Nephron progenitor cell (in vitro differentiated cells): ENCODE measurements around the gene P2RY2.

Source experiments
- DNase-seq: peaks from one replicate; pipeline ENCODE4 v3.0.0; 2021
- H3K27ac Mint-ChIP-seq: 2 replicates; pipeline ENCODE4 v1.8.0; 2021; ENCODE audit warnings: mild to moderate bottlenecking, moderate library complexity, mixed read lengths
- H3K27me3 Mint-ChIP-seq: 2 replicates; pipeline ENCODE4 v1.8.0; 2021; ENCODE audit warnings: mild to moderate bottlenecking, low read depth, mixed read lengths; ENCODE audit not compliant: poor library complexity
- H3K36me3 Mint-ChIP-seq: 2 replicates; pipeline ENCODE4 v1.8.0; 2021; ENCODE audit warnings: low read depth, mixed read lengths
- H3K4me1 Mint-ChIP-seq: 2 replicates; pipeline ENCODE4 v1.8.0; 2021; ENCODE audit warnings: mixed read lengths
- H3K4me3 Mint-ChIP-seq: 2 replicates; pipeline ENCODE4 v1.8.0; 2021; ENCODE audit warnings: mild to moderate bottlenecking, moderate library complexity, mixed read lengths
- H3K9me3 Mint-ChIP-seq: 2 replicates; pipeline ENCODE4 v1.8.0; 2021; ENCODE audit warnings: mild to moderate bottlenecking, moderate library complexity, mixed read lengths
- TF ChIP-seq, protein P1 (sequence below): fragments of 200-600 bp; sonication (generic); IDR thresholded peaks from 2 replicates; pipeline ENCODE4 v1.5.0; 2021; ENCODE audit warnings: antibody characterized with exemption

P2RY2 gene

DNA sequence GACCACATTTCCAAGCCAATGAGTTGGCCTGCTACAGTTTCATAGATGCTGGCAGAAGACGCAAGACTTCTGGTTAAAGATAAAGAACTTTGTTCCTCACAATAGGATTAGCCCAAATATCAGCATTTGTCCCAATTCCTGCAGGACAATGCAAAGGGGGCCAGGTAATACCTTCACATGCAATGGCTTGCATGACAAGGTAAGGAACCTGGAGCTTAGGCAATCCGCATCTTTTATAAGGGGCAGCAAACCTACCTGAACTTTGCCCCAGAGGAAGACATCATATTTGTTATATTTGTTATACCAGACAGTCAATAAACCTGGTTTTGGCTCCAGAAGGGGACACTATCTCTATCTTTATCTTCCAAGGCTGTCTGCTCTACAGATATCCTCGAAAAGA lies 59.4 kb downstream of the P2RY2 start:
- Mint-ChIP-seq H3K4me1 (peaks cover 41% of the 10 kb centered on the region), H3K27ac (no peak overlapping the region), H3K36me3 (no peaks in the 10 kb centered on the region), H3K4me3 (no peak overlapping the region), H3K9me3 (no peaks in the 10 kb centered on the region), H3K27me3 (peaks cover 12% of the 10 kb centered on the region)
- no peak for DNase-seq
- TF ChIP-seq, protein P1, sequence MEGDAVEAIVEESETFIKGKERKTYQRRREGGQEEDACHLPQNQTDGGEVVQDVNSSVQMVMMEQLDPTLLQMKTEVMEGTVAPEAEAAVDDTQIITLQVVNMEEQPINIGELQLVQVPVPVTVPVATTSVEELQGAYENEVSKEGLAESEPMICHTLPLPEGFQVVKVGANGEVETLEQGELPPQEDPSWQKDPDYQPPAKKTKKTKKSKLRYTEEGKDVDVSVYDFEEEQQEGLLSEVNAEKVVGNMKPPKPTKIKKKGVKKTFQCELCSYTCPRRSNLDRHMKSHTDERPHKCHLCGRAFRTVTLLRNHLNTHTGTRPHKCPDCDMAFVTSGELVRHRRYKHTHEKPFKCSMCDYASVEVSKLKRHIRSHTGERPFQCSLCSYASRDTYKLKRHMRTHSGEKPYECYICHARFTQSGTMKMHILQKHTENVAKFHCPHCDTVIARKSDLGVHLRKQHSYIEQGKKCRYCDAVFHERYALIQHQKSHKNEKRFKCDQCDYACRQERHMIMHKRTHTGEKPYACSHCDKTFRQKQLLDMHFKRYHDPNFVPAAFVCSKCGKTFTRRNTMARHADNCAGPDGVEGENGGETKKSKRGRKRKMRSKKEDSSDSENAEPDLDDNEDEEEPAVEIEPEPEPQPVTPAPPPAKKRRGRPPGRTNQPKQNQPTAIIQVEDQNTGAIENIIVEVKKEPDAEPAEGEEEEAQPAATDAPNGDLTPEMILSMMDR, result no peak

DNA sequence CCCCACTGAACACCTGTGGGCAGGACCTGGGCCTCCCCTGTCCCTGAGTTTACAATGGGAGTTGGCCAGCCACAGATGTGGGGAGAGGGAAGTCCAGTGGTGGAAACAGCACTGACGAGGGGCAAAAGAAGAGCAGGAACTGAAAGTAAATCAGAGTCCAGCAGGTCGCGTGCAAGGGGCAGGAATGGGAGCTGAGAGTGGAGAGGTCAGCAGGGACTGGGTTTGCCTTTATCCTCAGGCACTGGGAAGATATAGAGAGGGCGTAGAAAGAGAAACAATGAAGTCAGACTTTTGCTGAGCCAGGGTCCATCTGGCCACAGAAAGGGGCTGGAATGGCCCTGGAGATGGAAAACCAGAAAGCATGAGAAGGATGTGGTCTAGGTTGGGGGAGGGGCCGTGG lies 62.5 kb downstream of the P2RY2 start:
- Mint-ChIP-seq H3K9me3 (no peaks in the 10 kb centered on the region), H3K4me1 (peaks cover 17% of the 10 kb centered on the region), H3K36me3 (no peaks in the 10 kb centered on the region), H3K4me3 (no peak overlapping the region), H3K27ac (peak overlapping the region; percentile 43), H3K27me3 (peaks cover 7% of the 10 kb centered on the region)
- TF ChIP-seq, protein P1, result no peak
- no peak for DNase-seq

DNA sequence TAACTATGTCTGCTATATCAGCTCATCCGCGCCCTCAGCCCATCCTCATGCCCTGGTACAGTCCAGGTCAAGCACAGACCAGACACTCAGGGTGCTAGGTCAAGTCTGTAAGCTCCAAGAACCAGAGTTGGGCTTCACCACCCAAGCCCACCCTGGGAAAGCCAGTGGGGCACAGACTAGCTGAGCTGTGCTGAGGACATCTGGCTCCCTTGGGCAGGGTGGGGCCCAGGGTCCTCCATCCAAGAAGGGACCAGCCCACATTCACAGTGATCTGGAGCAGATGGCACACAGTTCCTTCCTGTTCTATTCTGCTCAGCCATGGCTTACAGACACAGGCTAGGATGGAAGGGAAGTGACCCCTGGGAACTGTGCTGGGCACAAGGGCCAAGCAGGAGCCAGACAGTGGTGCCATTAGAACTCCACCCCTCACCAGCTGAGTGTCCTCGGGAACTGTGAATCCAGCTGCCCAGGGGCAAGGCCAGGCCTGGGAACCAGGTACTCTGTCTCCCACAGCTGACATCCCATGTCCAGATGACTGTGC lies 63.2 kb downstream of the P2RY2 start:
- H3K27me3 Mint-ChIP-seq, result peaks cover 7% of the 10 kb centered on the region
- peaks cover 20% of the 10 kb centered on the region for H3K4me1 Mint-ChIP-seq
- H3K9me3 Mint-ChIP-seq, result no peaks in the 10 kb centered on the region
- DNase-seq, result no peak
- no peak overlapping the region for H3K4me3 Mint-ChIP-seq
- no peaks in the 10 kb centered on the region for H3K36me3 Mint-ChIP-seq
- H3K27ac Mint-ChIP-seq, result no peak overlapping the region
- TF ChIP-seq, protein P1, result no peak

DNA sequence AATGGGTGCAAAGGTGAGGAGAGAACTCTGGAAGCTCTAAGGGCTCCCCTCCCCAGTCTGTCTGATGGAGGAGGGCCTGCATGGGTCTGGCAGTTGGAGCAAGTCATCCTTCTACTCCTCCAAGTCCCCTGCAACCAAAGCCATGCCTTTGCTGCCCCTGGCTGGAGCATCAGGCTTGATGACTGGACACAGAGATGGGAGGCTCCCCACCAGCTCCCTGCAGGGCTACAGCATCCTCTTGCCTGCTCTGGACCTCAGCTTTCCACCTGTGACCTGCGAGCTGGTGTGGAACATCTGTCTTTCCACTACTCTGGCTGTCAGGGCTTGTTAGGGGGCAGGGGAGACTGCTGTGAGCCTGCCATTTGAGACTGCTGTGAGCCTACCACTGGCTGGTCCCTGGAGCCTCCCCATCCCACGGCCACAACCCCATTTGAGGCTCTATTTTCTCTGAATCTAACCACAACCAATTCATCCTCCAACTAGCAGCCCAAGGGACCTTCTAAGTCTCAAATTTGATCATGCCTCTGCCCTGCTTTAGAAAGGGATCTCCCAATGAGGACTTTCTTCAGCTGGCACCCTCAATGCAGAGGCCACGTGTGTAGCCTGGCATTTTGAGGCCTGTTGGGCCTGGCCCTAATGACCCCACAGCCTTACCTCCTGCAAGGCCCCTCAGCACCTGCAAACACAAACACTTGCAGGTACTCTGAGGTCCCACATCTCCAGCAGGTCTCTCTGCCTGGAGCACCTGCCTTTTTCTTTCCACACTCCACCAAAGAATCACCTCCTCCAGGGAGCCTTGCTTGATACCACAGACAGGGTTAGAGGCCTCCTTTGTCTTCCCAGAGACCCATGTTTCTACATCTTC lies 63.9 kb downstream of the P2RY2 start:
- H3K9me3 Mint-ChIP-seq, result no peaks in the 10 kb centered on the region
- H3K4me1 Mint-ChIP-seq, result peaks cover 27% of the 10 kb centered on the region
- TF ChIP-seq, protein P1, result no peak
- no peak overlapping the region for H3K4me3 Mint-ChIP-seq
- no peak overlapping the region for H3K27ac Mint-ChIP-seq
- H3K36me3 Mint-ChIP-seq, result no peaks in the 10 kb centered on the region
- no peak for DNase-seq
- peaks cover 7% of the 10 kb centered on the region for H3K27me3 Mint-ChIP-seq

DNA sequence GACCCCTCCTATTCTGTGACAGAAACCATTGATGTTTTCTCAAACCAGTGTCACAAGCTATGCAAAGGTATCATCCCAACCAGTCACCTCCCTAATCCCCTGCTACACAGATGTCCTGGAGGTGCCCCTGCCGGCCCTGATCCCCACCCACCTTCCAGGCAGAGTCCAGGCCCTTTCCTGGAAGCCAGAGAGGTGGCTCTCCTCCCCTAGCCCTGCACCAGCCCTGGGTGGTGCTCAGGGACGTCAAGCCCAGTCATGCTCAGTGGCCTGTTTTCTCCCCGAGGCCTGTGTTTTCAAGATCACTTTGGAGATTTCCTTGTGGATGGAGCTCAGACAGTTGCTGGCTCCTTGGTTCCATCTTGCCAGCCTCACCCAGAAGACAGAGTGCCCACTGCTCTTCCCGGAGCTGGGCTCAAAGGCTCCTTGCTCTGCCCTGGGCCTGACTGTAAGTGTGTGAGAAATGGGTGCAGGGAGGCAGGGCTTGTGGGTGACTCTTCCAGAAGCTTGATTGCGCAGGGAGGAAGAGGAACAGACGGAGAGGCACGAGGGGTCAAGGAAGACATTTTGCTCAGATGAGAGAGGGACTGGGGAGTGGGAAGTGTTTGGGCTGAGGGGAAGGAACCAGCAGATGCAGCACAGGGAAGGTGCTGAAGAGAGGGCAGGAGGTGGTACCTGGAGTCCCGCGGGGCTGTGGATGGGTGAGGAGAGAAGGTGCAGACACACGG lies 65.4 kb downstream of the P2RY2 start:
- H3K36me3 Mint-ChIP-seq, result no peaks in the 10 kb centered on the region
- DNase-seq, result no peak
- H3K27me3 Mint-ChIP-seq, result peaks cover 7% of the 10 kb centered on the region
- H3K4me3 Mint-ChIP-seq, result no peak overlapping the region
- H3K4me1 Mint-ChIP-seq, result peaks cover 41% of the 10 kb centered on the region
- H3K27ac Mint-ChIP-seq, result no peak overlapping the region
- TF ChIP-seq, protein P1, result no peak
- no peaks in the 10 kb centered on the region for H3K9me3 Mint-ChIP-seq
